Non-pigmented ciliary epithelial cell (primary cell): Measurements from ENCODE around the gene DLG4.
A peak's percentile ranks its signal among the peaks of the same experiment; 100 is the strongest.

Experiments used
- DNase-seq: peaks from one replicate; pipeline ENCODE4 v3.0.0-alpha.2; 2010; ENCODE audit warnings: low read depth

Gene DLG4

DNA sequence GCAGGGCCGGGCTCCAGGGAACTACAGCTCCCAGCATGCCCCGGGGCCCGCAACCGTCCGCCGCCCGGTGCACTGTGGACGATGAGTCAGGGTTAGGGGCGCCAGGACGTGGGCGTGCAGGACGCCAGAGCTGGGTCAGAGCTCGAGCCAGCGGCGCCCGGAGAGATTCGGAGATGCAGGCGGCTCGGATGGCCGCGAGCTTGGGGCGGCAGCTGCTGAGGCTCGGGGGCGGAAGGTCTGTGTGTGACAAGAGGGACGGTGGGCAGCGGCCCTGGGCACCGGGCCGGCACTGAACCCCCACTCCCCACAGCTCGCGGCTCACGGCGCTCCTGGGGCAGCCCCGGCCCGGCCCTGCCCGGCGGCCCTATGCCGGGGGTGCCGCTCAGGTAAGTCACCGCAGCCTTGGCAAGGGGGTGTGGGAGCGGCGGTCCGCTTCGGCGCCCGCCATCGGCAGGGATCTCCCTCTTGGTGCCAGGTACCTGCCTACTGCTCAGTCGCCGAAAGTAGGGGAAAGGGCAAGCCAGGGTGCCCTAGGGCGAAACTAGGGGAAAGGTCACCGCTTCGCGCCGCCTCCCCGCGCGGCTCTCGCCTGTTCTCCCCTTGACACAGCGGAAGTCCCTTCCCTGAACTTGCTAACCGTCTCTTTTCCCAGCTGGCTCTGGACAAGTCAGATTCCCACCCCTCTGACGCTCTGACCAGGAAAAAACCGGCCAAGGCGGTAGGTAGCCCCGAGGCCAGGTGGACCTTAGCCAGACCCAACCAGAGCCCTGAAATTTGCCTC lies at the start of gene DLG4, which contains the start of gene ACADVL:
DLG4 (minus strand) TSS at position 25 of the 781 bp plus-strand sequence.
ACADVL (plus strand) TSS at position 127 of the 781 bp plus-strand sequence; CDS start at position 174, 47 bp downstream.
- DNase-seq, result no peak

DNA sequence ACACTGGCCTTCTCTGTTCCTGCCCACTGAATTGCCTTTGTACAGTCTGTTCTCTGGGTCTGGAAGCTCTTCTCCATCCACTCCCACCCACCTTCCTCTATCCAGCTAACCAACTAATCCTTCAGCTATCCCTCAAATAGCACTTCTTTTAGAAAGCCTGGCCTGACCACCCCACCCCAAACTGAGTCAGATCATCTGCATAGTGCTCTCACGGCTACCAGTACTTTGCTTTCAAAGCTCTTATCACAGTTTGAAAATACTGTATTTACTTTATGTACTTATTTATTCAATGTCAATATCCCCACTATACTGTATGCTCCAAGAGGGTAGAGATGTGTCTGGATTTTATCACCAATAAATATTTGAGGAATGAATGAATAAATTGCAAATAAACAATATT lies 47.1 kb upstream of the DLG4 start:
- DNase-seq, result no peak

DNA sequence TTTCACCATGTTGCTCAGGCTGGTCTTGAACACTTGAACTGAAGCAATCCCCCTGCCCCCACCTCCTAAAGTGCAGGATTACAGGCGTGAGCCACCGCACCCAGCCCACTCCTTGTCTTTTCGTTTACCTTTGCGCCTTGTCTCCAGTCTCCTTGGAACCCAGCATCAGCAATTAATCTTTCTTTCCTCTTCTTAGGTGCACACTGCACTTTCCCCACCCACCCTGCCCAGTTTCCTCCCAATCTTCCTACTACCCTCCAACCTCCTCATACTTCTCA lies 44.1 kb upstream of the DLG4 start:
- DNase-seq, result no peak

DNA sequence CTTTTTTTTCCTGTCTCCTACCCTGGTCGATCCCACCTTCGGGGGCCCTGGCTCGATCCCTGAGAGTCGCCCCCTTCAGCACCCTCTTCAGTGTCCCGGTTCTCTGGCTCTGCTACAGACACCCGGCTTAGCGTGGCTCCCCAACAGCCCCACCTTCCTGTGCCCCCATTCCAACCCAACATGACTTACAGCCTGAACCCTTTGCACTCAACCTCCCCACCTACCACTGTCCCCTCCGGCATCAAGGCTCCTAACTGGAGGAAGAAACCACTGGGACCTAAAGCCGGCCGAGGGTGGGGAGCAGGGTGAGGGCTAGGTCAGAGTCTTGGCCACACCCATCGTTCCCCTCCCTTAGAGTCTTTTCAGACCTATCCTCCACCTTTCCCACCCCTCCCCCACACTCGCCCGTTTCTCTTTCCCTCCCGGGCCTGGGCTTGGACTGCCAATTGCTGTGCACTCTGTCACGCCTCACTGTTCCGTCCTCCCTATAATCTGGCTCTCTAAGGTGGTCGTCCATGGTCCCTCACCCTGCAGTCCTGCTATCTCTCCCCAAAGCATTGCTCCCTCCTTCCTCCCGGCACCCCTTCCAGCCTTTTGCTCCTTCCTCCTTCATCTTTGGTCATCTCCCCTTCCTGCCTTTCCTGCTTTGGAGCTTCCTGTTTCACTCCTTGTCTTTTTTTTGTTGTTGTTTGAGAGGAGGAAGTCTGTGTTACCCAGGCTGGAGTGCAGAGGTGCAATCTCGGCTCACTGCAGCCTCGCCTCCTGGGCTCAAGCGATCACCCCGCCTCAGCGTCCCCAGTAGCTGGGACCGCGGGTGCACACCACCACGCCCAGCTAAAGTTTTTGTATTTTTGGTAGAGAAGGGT lies 43.5 kb upstream of the DLG4 start:
- no peak for DNase-seq

DNA sequence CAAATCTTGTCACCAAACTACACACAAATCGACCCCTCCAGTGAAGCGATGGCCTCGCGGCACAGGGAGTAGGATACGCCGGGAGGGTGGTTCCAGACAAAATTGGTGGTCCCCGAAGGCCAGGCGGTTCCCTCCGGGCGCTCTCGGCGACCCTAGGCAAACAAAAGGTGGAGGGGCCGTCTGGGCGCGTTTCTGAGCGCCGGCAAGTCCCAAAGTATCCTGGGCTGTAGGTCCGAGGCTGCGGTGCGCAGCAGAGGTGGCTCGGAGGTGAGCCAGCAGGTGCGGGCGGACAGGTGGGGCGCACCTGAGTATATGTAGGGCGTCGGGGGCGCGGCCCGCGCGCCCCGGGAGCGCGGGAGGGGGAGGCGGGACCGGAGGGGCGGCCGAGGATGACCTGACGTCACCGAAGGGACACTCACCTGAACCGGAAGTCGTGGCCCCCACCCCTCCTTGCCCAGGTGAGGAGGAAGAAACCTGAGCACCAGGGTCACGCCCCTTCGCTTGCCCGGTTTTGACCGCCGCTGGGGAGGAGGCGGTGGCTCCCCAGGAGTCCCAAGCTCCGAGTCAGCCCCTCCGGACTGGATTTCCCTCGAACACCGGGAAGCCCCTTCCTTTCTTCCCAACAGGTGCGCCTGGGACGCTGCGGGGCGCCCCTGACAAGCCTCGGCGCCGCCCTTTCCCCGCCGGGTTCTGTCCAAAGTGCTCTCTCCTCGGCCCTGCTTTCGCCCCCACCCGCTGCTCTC lies 42.7 kb upstream of the DLG4 start, which contains the start of gene CLDN7:
CLDN7 (minus strand) TSS at position 287 of the 743 bp plus-strand sequence. CDS start 435 bp downstream, outside the sequence.
- DNase-seq, result no peak

DNA sequence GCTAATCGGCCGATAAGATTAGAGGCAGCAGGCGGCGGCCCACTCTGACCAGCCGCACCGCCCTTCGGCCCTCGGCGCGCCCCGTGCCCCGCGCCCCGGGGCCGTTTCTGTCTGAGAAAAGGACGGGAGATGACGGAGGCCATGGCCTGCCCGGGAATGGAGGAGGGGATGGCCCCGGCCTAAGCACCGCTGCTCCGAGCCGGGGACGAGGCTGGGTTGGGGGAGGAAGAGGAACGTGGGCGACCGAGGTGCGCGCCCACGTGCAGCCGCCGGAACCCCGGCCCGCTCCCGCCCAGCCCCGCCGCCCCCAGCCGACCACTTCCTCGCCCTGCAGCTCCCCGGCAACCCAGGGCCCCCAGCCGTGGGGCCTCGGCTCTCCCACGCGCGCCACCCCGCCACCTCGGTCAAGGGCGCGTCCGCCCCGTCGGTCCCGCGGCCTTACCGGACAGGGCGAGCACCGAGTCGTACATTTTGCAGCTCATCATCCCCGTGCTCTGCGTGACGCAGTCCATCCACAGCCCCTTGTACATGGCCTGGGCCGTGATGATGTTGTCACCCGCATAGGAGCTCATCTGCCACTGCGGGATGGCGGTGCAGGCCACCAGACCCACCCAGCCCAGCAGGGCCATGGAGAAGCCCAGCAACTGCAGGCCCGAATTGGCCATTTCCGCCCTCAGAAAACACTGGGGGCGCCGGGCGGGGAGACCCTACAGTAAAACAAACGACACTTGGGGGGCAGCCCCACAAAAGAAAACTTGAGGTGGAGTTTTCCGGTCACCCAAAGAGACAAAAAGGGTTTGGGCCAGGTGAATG lies 41.9 kb upstream of the DLG4 start:
- no peak for DNase-seq

DNA sequence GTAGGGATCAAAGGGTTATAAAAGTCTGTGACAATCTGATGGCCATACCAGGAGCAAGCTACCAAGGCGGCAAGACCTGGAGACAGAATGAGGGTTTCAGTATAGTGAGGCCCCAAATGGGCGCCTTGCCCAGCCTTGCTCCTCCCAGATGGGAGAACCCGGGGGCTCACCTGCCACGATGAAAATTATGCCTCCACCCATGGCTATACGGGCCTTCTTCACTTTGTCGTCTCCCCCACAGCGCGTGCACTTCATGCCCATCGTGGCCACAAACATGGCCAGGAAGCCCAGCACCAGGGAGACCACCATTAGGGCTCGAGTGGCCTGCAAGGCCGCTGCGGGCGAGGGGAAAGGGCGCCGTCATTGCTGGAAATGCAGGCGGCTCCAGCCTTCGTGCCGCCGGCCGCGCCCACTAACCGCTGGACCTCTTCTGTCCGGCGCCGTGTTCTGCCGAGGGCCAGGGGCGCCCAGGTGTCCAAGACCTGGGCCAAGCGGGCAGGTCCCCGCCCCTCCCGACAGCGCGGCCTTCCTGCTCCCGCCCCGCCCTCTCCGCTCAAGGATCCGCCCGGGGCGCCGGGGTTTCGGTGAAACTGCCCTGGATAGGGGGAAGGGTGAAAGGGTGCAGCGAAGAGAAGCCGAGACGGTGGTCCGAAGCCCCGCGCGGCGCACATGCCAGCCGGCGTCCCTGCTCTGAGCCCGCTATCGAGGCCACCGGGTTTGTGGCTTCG lies 41.2 kb upstream of the DLG4 start:
- no peak for DNase-seq

DNA sequence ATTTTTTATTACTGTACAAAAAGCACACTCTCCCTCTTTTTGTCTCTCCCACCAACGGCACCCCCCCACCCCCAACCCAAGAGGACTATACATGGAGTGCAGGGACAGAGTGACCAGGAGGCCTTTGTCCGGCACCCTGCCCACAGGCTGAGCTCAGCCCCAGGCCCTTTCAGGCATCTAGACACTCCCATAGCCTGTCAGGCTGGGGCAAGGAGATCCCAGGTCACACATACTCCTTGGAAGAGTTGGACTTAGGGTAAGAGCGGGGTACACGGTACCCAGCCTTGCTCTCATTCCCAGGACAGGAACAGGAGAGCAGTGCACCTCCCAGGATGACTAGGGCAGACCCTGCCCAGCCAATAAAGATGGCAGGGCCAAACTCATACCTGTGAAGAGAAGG lies 40.5 kb upstream of the DLG4 start:
- no peak for DNase-seq

DNA sequence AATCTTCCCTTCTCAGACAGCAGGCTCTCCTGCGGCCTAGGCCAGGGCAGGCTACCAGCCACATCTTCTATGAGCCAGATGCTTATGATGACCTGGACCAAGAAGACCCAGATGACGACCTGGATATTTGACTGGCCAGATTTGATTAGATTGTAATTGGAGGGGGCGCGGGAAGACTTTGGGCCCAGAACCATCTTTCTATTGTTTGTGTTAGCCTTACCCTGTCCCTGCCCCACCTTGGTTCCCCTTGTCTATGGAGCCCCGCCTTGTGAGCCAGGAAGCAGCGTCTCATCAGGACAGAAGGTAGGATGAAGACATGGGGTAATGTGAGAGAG lies 39.9 kb upstream of the DLG4 start:
- DNase-seq, result no peak

DNA sequence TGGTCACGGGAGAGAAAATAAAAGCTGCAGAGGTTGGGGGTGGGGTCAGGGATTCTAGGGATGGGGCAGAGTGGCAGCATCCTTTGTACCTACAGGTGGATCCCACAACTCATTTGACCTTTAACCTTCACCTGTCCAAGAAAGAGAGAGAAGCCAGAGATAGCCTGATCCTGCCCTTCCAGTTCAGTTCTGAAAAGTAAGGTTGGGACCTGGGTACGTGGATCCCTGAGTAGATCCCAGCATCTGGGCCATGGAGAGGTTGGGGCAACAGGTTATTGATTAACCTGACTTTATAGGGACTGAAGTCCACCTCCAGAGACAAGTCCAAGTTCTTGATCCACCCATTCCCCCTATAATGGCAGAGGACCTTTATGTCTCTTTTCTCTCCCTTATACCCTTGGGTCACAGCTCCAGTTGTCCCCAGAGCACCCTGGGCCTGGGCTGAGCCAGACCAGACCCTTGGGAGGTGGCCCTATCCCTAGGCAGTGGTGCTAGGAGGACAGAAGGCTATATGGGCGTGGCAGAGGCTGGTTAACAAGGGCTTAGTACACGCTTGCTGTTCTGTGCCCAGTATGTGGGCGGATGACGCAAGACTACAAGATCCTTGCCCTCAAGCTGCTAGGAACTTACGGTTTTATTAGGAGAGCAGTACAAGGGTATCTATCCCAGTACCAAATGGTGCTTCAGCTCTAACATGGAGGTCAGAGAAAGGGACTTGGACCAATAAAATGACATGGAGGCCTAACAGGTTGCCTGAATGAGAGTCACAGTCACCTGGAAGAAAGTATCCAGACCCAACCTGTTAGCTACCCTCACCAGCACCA lies 39.3 kb upstream of the DLG4 start:
- DNase-seq, result no peak

DNA sequence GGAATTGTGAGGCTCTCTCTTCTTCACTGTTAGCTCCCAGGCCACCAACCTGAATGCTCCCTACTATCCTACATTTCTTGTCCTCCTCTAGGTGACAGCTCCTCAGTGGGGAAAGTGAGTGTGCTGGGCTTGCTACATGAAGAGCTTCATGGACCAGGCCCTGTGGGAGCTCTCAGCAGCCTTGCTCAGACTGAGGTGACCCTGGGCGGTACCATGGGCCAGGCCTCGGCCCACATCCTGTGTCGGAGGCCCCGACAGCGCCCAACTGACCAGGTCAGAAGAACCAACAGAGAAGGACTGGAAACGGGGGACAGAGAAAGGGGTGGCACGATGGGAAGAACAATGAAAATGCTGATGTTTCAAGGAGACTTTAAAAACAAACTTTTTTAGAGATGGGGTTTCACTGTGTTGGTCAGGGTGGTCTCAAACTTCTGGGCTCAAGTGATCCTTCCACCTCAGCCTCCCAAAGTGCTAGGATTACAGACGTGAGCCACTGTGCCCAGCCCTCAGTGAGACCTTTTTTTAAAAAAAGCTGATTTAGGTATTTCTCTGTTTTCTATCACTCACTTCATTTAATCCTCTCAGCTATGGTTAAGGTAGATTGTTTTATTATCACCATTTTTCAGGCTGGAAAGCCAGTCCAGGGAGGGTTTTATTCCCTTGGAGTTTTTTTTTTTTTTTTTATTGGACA lies 37.3 kb upstream of the DLG4 start:
- DNase-seq, result no peak

DNA sequence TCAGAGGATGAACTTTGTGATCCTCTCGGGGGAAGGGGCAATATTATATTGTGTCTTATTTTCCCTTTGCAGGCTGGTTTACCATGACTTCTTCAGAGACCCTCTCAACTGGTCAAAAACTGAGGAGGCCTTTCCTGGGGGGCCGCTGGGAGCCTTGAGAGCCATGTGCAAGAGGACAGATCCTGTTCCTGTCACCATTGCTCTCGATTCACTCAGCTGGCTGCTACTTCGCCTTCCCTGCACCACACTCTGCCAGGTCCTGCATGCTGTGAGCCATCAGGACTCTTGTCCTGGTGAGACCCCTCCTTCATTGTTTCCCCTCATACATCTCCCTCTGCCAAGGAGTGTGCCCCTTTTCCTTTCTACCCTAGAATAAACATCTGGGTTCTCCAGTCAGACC lies 34.9 kb upstream of the DLG4 start:
- DNase-seq, result no peak

DNA sequence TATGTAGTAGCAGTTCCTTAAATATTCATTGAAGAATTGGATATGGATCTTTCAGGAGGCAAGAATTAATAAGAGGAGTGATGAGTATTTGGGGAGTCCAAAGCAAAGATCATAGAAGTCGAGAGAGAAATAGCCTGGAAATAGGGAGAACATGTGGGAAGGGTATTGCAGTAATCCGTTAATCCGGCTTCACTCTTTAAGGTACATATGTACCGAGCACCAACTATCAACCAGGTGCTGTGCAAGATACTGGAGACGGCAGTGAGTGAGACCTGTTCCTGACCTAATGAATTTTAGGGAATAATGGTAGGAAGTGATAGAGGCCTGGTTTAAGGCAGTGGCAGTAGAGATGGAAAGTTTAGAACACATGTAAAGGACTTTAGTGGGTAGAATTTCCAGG lies 33.4 kb upstream of the DLG4 start:
- DNase-seq, result no peak

DNA sequence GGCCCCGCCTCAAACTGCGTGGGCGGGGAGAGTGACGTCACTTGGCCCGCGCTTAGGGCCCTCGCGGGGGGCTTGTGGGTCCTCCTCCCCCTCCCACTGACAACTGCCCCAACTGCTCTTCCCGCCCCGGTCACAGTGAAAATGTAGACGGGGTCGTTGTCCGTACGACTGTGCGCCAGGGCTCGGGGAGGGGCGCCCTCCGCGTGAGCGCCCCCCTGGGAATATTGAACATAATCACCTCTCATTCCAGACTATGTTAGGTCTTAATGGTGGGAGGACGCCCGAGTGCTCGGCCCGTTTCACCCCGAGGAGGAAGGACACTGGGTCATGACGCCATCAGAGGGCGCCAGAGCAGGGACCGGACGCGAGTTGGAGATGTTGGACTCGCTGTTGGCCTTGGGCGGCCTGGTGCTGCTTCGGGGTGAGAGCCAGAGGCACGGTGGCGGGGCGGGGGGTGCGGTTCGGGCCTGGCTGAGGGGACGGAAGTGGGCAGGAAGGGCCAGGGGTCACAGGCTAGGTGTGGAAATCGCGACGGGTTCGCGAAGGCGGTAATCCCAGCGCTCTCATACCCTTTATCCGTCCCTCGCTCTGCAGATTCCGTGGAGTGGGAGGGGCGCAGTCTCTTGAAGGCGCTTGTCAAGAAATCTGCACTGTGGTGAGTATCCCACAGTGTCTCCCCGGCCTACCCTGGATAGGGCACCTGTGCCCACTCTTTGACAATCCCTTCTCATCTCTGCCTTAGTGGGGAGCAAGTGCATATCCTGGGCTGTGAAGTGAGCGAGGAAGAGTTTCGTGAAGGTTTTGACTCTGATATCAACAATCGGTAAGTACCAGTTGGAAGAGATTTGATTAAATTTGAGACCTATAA lies 32.8 kb upstream of the DLG4 start, which contains the start of gene ELP5:
ELP5 (plus strand) TSS at position 40 of the 868 bp plus-strand sequence; CDS start at position 376, 336 bp downstream.
- no peak for DNase-seq

DNA sequence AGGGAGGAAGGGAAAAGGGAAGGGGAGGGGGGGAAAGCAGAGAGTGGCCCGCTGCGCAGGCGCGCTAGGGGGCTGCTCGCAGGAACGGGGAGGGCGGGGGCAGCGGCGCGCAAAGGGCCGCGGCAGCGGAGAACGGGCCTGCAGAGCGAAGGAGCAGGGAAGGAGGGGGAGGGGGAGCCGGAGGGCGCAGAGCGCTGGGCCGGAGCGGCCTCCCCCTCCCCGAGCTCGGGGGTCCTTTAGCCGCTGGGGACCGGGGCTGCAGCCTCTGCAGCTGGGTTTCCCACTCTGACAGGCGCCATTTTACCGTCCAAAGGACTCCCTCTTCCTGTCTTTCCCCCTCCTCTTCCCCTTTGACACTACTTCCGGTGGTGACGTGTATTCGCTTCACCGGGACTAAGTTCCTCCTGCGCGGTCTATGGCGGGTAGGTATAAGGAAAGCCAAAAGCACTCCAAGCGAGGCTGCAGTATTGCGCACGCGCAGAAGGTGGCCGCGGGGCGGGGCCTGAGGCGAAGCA lies 32.1 kb upstream of the DLG4 start, which contains the start of gene CTDNEP1:
CTDNEP1 (minus strand) TSS at position 74 of the 515 bp plus-strand sequence. CDS start 438 bp downstream, outside the sequence.
- DNase-seq, result peak; percentile 98

DNA sequence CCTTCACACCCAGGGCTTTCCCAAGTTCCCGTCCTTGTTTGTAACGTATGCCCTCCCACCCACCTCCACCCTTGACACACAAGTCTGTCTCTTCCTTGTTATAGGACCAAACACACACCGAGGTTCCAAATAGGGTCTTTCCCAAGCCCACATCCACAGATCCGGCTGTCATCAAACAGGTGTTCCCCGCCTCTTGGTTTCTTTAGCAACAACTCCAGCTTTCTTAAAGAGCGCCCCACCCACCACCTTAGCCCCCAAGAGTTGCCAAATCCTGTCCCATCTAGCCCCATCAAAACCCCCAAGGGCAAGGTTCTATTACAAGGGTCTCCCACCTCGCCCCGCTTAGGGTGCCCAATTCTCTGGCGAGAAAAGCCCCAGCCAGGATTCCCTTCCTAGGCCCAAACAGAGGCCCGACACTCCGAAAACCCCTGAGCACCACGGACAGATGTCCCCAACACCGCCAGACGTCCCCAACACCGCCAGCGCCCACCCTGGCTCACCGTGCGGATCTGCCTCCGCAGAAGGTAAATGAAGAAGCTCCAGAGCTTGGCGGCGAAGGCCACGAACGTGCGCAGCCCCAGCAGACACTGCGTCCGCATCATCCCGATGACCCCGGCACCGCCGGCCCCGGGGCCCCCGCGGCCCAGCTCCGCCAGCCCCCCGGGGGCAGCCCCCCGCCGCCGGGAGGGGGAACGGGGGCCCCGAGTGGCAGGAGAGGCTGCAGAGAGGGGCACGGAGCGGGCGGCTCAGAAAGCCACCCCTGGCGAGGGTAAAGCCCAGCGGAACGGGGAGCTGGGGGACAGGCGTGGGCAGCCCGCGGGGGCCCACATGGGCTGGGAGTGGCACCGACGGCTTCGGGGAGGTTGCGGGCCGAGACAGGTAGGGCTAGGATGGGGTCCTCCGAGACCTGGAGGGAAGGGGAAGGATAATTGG lies 31.3 kb upstream of the DLG4 start:
- DNase-seq, result no peak

DNA sequence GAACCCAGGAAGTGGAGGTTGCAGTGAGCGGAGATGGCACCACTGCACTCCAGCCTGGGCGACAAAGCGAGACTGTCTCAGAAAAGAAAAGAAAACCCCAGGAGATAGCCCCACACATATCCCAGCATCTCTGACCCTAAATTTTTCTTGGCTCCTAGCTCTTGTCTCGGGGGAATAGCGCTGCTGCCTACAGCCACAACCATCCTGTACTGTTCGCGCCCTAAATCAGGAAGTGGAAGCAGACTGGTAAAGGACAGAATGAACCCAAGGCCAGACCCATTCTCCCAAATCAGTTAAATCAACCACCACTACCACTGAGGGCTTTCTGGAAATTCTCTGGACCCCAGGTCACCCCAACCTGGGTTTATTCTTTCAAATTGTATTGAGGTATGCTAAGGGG lies 30.2 kb upstream of the DLG4 start:
- DNase-seq, result no peak
